ENCODE measurements around the gene GASK1A. TPM values are rescaled to one million over a fixed set of nuclear protein-coding genes. Genes with fewer than 3 reads are reported as not detected.

Gene GASK1A
- total and polyA plus RNA-seq, 2 donors (not counting 3 experiments of a cell fraction or from before 2014, with no cell fraction given): 0.04 TPM; not detected in 1

- H2AFZ ChIP-seq (ENCODE audit: low read depth, low read length): no peak overlapping the region
- H3K9me1 ChIP-seq (replicated peaks; ENCODE audit: control insufficient read depth, extremely low read depth, insufficient read depth, low read length): no peaks in the 10 kb centered on the region
- H3K4me1 ChIP-seq (ENCODE audit: control insufficient read depth, extremely low read depth, insufficient read depth, low read length): no peaks in the 10 kb centered on the region
- no peak overlapping the region for H3K9ac ChIP-seq (replicated peaks; ENCODE audit: extremely low read depth, insufficient read depth, low read length)
- dilution Hi-C loops (cut with MboI; ENCODE audit: extremely low pct_ligation_motif_present, low sequenced_read_pairs) (no loop called here), intact Hi-C loops (cut with micrococcal nuclease) (no loop called here)
- FAIRE-seq (no peak), DNase-seq (ENCODE audit: low read depth, low spot score) (no peak)
- ChIA-PET POLR2A (no interaction called here), CTCF (no interaction called here)
- no peaks in the 10 kb centered on the region for H3K9me3 ChIP-seq (replicated peaks; ENCODE audit: control insufficient read depth, insufficient read depth, low read length)
- no peaks in the 10 kb centered on the region for H3K27me3 ChIP-seq (ENCODE audit: control insufficient read depth in 2 of 2, insufficient read depth in 2 of 2, low read length in 2 of 2)
- H3K79me2 ChIP-seq (ENCODE audit: control insufficient read depth, insufficient read depth, low read length): no peaks in the 10 kb centered on the region
- no peak overlapping the region for H3K4me2 ChIP-seq (ENCODE audit: insufficient read depth, low read length)
- H3K27ac ChIP-seq (ENCODE audit: insufficient read depth, low read depth, low read length): no peak overlapping the region
- H3K4me3 ChIP-seq (replicated peaks in 1 of 3; ENCODE audit: insufficient read depth in 1 of 3, low read depth in 1 of 3, low read length in 3 of 3): no peak overlapping the region
- TF ChIP-seq MYC (IDR thresholded peaks at IDR 0.05; ENCODE audit: low read depth, low read length) (no peak), GATA2 (IDR thresholded peaks at IDR 0.05; ENCODE audit: insufficient read depth, insufficient read length, low read depth, low read length) (no peak), EZH2 (IDR thresholded peaks at IDR 0.05; ENCODE audit: borderline replicate concordance, low read depth, low read length, severe bottlenecking) (no peak), JUN (IDR thresholded peaks at IDR 0.05; ENCODE audit: borderline replicate concordance, insufficient read depth, insufficient read length, low read depth) (no peak), POLR2A (IDR thresholded peaks at IDR 0.05; ENCODE audit: low read depth, low read length) (no peak), MAX (IDR thresholded peaks at IDR 0.05; ENCODE audit: insufficient read depth, insufficient read length) (no peak), FOS (IDR thresholded peaks at IDR 0.05; ENCODE audit: borderline replicate concordance, insufficient read depth, low read length) (no peak), POLR2AphosphoS5 (IDR thresholded peaks at IDR 0.05; ENCODE audit: insufficient read depth, low read depth, low read length) (no peak)
- TF ChIP-seq, protein P1, sequence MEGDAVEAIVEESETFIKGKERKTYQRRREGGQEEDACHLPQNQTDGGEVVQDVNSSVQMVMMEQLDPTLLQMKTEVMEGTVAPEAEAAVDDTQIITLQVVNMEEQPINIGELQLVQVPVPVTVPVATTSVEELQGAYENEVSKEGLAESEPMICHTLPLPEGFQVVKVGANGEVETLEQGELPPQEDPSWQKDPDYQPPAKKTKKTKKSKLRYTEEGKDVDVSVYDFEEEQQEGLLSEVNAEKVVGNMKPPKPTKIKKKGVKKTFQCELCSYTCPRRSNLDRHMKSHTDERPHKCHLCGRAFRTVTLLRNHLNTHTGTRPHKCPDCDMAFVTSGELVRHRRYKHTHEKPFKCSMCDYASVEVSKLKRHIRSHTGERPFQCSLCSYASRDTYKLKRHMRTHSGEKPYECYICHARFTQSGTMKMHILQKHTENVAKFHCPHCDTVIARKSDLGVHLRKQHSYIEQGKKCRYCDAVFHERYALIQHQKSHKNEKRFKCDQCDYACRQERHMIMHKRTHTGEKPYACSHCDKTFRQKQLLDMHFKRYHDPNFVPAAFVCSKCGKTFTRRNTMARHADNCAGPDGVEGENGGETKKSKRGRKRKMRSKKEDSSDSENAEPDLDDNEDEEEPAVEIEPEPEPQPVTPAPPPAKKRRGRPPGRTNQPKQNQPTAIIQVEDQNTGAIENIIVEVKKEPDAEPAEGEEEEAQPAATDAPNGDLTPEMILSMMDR (IDR thresholded peaks at IDR 0.05; ENCODE audit: extremely low read depth in 1 of 2, insufficient read depth in 1 of 2, low read depth in 1 of 2, low read length in 2 of 2): no peak
- no peaks in the 10 kb centered on the region for H3K36me3 ChIP-seq (ENCODE audit: control insufficient read depth in 2 of 2, extremely low read depth in 1 of 2, insufficient read depth in 2 of 2, low read length in 2 of 2)
- no TSS peak for BruUV-seq (replicated peaks)
- no peaks in the 10 kb centered on the region for H4K20me1 ChIP-seq (replicated peaks; ENCODE audit: control insufficient read depth, extremely low read depth, insufficient read depth, low read length)
These were observed 115.3 kb downstream of the GASK1A start for GRCh38 chr3:43094381-43094780.

Data from endothelial cell of umbilical vein (primary cell).